ENCODE data around the gene SPEF2.
A peak's percentile ranks its signal among the peaks of the same experiment; 100 is the strongest.

SPEF2 gene

DNA sequence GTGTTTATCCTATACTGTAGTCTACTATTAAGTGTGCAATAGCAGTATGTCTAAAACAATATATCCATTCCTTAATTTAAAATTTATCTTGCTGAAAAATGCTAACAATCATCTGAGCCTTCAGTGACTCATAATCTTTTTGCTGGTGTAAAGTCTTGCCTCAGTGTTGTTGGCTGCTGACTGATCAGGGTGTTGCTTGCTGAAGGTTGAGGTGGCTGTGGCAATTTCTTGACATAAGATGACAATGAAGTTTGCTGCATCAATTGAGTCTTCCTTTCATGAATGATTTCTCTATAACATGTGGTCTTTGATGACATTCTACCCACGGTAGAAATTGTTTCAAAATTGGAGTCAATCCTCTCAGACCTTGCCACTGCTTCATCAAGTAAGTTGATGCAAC is 24.3 kb upstream of the SPEF2 start:
- no peaks in the 10 kb centered on the region for H3K9me2 ChIP-seq (replicated peaks; ENCODE audit: control insufficient read depth, low read length)
- H3K4me3 ChIP-seq (ENCODE audit: low read length) = no peak overlapping the region
- H3K9me3 ChIP-seq (ENCODE audit: control insufficient read depth, insufficient read depth, low read length) = no peaks in the 10 kb centered on the region
- H3K79me2 ChIP-seq (ENCODE audit: control insufficient read depth, low read length) = no peaks in the 10 kb centered on the region
- H3K27me3 ChIP-seq (ENCODE audit: control insufficient read depth, low read length) = no peaks in the 10 kb centered on the region
- H3K27ac ChIP-seq (ENCODE audit: low read depth, low read length) = no peak overlapping the region
- no peaks in the 10 kb centered on the region for H3F3A ChIP-seq (ENCODE audit: control insufficient read depth, insufficient read depth)
- H4K20me1 ChIP-seq (ENCODE audit: control insufficient read depth, insufficient read depth, low read depth, low read length) = no peaks in the 10 kb centered on the region
- H3K4me1 ChIP-seq (ENCODE audit: control insufficient read depth, low read length) = no peaks in the 10 kb centered on the region
- TF ChIP-seq, protein P1, sequence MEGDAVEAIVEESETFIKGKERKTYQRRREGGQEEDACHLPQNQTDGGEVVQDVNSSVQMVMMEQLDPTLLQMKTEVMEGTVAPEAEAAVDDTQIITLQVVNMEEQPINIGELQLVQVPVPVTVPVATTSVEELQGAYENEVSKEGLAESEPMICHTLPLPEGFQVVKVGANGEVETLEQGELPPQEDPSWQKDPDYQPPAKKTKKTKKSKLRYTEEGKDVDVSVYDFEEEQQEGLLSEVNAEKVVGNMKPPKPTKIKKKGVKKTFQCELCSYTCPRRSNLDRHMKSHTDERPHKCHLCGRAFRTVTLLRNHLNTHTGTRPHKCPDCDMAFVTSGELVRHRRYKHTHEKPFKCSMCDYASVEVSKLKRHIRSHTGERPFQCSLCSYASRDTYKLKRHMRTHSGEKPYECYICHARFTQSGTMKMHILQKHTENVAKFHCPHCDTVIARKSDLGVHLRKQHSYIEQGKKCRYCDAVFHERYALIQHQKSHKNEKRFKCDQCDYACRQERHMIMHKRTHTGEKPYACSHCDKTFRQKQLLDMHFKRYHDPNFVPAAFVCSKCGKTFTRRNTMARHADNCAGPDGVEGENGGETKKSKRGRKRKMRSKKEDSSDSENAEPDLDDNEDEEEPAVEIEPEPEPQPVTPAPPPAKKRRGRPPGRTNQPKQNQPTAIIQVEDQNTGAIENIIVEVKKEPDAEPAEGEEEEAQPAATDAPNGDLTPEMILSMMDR (IDR thresholded peaks at IDR 0.05; ENCODE audit: low read depth, low read length, poor library complexity, severe bottlenecking) = no peak
- TF ChIP-seq EZH2phosphoT487 (IDR thresholded peaks at IDR 0.05; ENCODE audit: borderline replicate concordance, low read length) = no peak
- H3K4me2 ChIP-seq (ENCODE audit: low read length) = no peak overlapping the region
- no peaks in the 10 kb centered on the region for H3K36me3 ChIP-seq (ENCODE audit: control insufficient read depth, low read length)

DNA sequence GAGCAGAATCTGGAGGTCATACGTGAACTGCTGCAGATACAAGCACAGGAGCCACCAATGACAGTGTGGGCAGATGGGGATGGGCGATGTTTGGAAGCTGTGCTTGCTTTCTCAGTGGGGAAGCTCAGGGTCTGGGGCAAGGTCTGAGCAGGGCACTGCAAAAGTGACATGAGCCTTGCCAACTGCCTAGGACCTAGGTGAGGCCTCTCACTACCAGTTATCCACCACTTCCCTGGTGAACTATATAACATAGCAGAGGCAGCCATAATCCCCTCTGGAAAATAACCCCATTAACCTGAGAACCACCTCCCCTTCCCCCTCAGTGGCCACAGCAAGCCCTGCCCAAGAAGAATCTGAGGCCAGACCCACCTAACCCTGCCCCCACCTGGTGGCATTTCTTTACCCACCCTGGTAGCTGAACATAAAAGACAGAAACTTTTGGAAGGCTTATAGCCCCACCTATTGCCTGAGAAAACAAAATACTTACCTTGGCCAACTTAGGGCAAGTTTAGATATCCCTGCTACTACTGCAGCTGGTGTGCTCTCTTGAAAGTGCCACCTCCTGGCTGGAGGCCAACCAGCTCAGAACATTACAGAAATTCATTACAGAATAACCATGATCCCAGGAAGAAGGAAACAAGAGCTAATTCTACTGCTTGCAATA is 18.8 kb upstream of the SPEF2 start:
- TF ChIP-seq EZH2phosphoT487 (IDR thresholded peaks at IDR 0.05; ENCODE audit: borderline replicate concordance, low read length) = no peak
- TF ChIP-seq, protein P1 (IDR thresholded peaks at IDR 0.05; ENCODE audit: low read depth, low read length, poor library complexity, severe bottlenecking) = peak; percentile 13
- Histone ChIP-seq H3K27me3 (ENCODE audit: control insufficient read depth, low read length) (no peaks in the 10 kb centered on the region), H3K36me3 (ENCODE audit: control insufficient read depth, low read length) (no peaks in the 10 kb centered on the region)

DNA sequence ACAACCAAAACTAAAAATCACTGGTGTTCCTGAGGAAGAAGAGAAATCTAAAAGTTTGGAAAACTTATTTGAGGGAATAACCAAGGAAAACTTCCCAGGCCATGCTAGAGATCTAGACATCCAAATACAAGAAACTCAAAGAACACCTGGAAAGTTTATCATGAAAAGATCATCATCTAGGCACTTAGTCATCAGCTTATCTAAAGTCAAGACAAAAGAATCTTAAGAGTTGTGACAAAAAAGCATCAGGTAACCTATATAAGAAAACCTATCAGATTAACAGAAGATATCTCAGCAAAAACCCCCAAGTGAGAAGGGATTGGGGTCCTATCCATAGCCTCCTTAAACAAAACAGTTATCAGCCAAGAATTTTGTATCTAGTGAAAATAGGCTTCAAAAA is 17.1 kb upstream of the SPEF2 start:
- Histone ChIP-seq H3K27me3 (ENCODE audit: control insufficient read depth, low read length) (no peaks in the 10 kb centered on the region), H4K20me1 (ENCODE audit: control insufficient read depth, insufficient read depth, low read depth, low read length) (no peaks in the 10 kb centered on the region), H3F3A (ENCODE audit: control insufficient read depth, insufficient read depth) (no peaks in the 10 kb centered on the region), H3K4me2 (ENCODE audit: low read length) (no peak overlapping the region), H3K9me3 (ENCODE audit: control insufficient read depth, insufficient read depth, low read length) (no peaks in the 10 kb centered on the region), H3K4me3 (ENCODE audit: low read length) (no peak overlapping the region), H3K27ac (ENCODE audit: low read depth, low read length) (no peak overlapping the region), H3K4me1 (ENCODE audit: control insufficient read depth, low read length) (no peaks in the 10 kb centered on the region), H3K79me2 (ENCODE audit: control insufficient read depth, low read length) (no peaks in the 10 kb centered on the region), H3K9me2 (replicated peaks; ENCODE audit: control insufficient read depth, low read length) (no peaks in the 10 kb centered on the region), H3K36me3 (ENCODE audit: control insufficient read depth, low read length) (no peaks in the 10 kb centered on the region)
- TF ChIP-seq EZH2phosphoT487 (IDR thresholded peaks at IDR 0.05; ENCODE audit: borderline replicate concordance, low read length) = no peak
- TF ChIP-seq, protein P1 (IDR thresholded peaks at IDR 0.05; ENCODE audit: low read depth, low read length, poor library complexity, severe bottlenecking) = no peak

More for the DNA sequence above, 18.8 kb upstream of the SPEF2 start:
- no peaks in the 10 kb centered on the region for H4K20me1 ChIP-seq (ENCODE audit: control insufficient read depth, insufficient read depth, low read depth, low read length)
- H3K4me3 ChIP-seq (ENCODE audit: low read length) = no peak overlapping the region
- H3K4me1 ChIP-seq (ENCODE audit: control insufficient read depth, low read length) = no peaks in the 10 kb centered on the region
- no peaks in the 10 kb centered on the region for H3K9me2 ChIP-seq (replicated peaks; ENCODE audit: control insufficient read depth, low read length)
- H3K27ac ChIP-seq (ENCODE audit: low read depth, low read length) = no peak overlapping the region
- no peaks in the 10 kb centered on the region for H3K79me2 ChIP-seq (ENCODE audit: control insufficient read depth, low read length)
- no peaks in the 10 kb centered on the region for H3F3A ChIP-seq (ENCODE audit: control insufficient read depth, insufficient read depth)
- H3K4me2 ChIP-seq (ENCODE audit: low read length) = no peak overlapping the region
- no peaks in the 10 kb centered on the region for H3K9me3 ChIP-seq (ENCODE audit: control insufficient read depth, insufficient read depth, low read length)

Data from DOHH2 (cell line).